HL-60 (cell line): ENCODE results near the gene ARHGEF17.

Experiments
- CTCF ChIP-seq: IDR thresholded peaks from one replicate; pipeline ENCODE4 v1.5.1; 2011; ENCODE audit warnings: low read length, control low read depth, inconsistent platforms; ENCODE audit not compliant: insufficient read depth
- SPI1 ChIP-seq: IDR thresholded peaks from 2 replicates; pipeline ENCODE4 v1.6.1; 2012; ENCODE audit warnings: low read depth, mild to moderate bottlenecking, borderline replicate concordance

DNA sequence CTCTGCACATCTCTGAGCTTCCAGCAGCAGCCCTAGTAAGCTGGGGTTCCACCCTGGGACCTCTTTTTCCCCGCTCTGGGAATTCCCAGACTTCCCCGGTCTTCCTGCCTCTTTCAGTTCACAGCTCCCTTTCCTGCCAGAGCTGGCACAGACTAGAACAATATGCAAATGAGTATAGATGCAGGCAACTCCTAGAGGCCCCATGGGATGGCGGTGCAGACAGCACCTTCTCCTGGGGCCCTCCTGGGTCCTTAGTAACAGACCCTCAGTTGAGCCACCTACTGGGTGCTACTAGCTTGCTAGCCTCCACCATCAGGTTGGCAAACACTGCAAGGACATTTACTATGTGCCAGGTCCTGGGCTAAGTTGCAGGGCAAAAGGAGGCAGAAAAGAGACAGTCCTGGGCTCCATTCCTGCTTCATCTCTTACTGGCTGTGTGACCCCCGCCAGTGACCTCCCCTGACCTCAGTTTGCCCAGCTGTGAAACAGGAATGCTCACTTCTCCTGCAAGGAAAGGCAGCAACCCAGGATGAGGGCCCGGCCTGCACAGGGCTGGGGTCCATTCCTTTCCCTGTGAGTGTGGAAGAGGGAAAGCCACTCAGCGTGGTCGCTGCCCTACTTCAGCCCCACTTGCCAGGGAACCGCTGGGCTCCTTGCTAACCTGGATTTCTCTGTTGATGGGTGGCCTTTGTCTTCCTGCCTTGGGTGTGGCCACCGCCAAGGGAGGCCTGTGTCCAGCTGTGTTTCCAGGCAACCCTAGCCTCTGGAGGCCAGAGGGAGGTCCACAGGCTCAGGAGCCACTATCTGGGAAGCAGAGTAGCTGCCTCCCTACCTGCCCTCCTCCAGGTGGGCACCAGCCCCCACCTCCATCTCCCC, 75.4 kb downstream of the ARHGEF17 start:
- TF ChIP-seq CTCF, result no peak
- no peak for TF ChIP-seq SPI1
